ENCODE data around the gene TLX2.

GRCh38 chr2:74558284-74559230, 44.3 kb downstream of the TLX2 start:
- TF ChIP-seq ZNF416 (tag by site-specific recombination; IDR thresholded peaks at IDR 0.05) (no peak), CTCF (tag by site-specific recombination; IDR thresholded peaks at IDR 0.05) (no peak), PBX3 (CRISPR knock-in tag; IDR thresholded peaks at IDR 0.05) (no peak), SETDB1 (IDR thresholded peaks at IDR 0.05; ENCODE audit: insufficient read length, low read length) (no peak)

All from HEK293 (cell line).